Astrocyte (in vitro differentiated cells and primary cell): Measurements from ENCODE around the gene DNAH6. TPM values are rescaled to one million over a fixed set of nuclear protein-coding genes. Genes with fewer than 3 reads are reported as not detected.

Experiments
- DNase-seq: peaks from one replicate; pipeline ENCODE4 v3.0.0-alpha.2; 2010; ENCODE audit warnings: low read depth
- FAIRE-seq: peaks from 2 replicates; lab custom pipeline; 2011; peaks lifted over from hg19 to GRCh38; lab: Jason Lieb, UNC
- H2AFZ ChIP-seq: 2 replicates; pipeline ENCODE4 v1.6.0; 2012; ENCODE audit warnings: low read depth, low read length, inconsistent platforms
- H3K27ac ChIP-seq: 2 replicates; pipeline ENCODE4 v1.5.1; 2011; ENCODE audit warnings: low read depth, low read length, inconsistent platforms
- H3K27me3 ChIP-seq: 2 replicates; pipeline ENCODE4 v1.6.0; 2011; ENCODE audit warnings: low read length, inconsistent platforms; ENCODE audit not compliant: insufficient read depth
- H3K36me3 ChIP-seq: 2 replicates; pipeline ENCODE4 v1.5.1; 2011; ENCODE audit warnings: low read length, inconsistent platforms; ENCODE audit not compliant: insufficient read depth
- H3K4me1 ChIP-seq: 2 replicates; pipeline ENCODE4 v1.5.1; 2011; ENCODE audit warnings: low read length, inconsistent platforms; ENCODE audit not compliant: insufficient read depth
- H3K4me2 ChIP-seq: 2 replicates; pipeline ENCODE4 v1.6.0; 2012; ENCODE audit warnings: low read length, inconsistent platforms
- H3K4me3 ChIP-seq: 2 replicates; pipeline ENCODE4 v1.5.1; 2011; ENCODE audit warnings: low read depth, mild to moderate bottlenecking, low read length, inconsistent platforms; ENCODE audit not compliant: insufficient read depth
- H3K79me2 ChIP-seq: 2 replicates; pipeline ENCODE4 v1.6.0; 2012; ENCODE audit warnings: mild to moderate bottlenecking, low read length, inconsistent platforms; ENCODE audit not compliant: insufficient read depth
- H3K9ac ChIP-seq: 2 replicates; pipeline ENCODE4 v1.6.0; 2012; ENCODE audit warnings: mild to moderate bottlenecking, low read length, inconsistent platforms
- H3K9me3 ChIP-seq: 2 replicates; pipeline ENCODE4 v1.5.1; 2012; ENCODE audit warnings: low read depth, mild to moderate bottlenecking, low read length, inconsistent platforms; ENCODE audit not compliant: insufficient read depth
- H4K20me1 ChIP-seq: 2 replicates; pipeline ENCODE4 v1.6.0; 2012; ENCODE audit warnings: low read length, inconsistent platforms; ENCODE audit not compliant: insufficient read depth
- H3K27ac Mint-ChIP-seq: one replicate; pipeline ENCODE4 v1.8.0; 2021; ENCODE audit warnings: mild to moderate bottlenecking, mixed read lengths; ENCODE audit not compliant: unreplicated experiment
- H3K27me3 Mint-ChIP-seq: one replicate; pipeline ENCODE4 v1.8.0; 2021; ENCODE audit warnings: low read depth, mixed read lengths; ENCODE audit not compliant: unreplicated experiment
- H3K36me3 Mint-ChIP-seq: one replicate; pipeline ENCODE4 v1.8.0; 2021; ENCODE audit warnings: low read depth, mixed read lengths; ENCODE audit not compliant: unreplicated experiment
- H3K4me1 Mint-ChIP-seq: one replicate; pipeline ENCODE4 v1.8.0; 2021; ENCODE audit warnings: low read depth, mixed read lengths; ENCODE audit not compliant: unreplicated experiment
- H3K4me3 Mint-ChIP-seq: one replicate; pipeline ENCODE4 v1.8.0; 2021; ENCODE audit warnings: mild to moderate bottlenecking, moderate library complexity, mixed read lengths; ENCODE audit not compliant: unreplicated experiment
- H3K9me3 Mint-ChIP-seq: one replicate; pipeline ENCODE4 v1.8.0; 2021; ENCODE audit warnings: mild to moderate bottlenecking, mixed read lengths; ENCODE audit not compliant: unreplicated experiment
- CTCF ChIP-seq: IDR thresholded peaks from 2 replicates; pipeline ENCODE4 v1.5.1; 2011; ENCODE audit warnings: low read depth, mild to moderate bottlenecking, inconsistent platforms, low read length, moderate library complexity; ENCODE audit not compliant: insufficient read depth
- EZH2 ChIP-seq: IDR thresholded peaks from 2 replicates; pipeline ENCODE4 v1.6.1; 2012; ENCODE audit warnings: mild to moderate bottlenecking, low read length, inconsistent platforms; ENCODE audit not compliant: insufficient read depth
- total RNA-seq: library from RNA; stranded (reverse); gene quantifications from 2 replicates; pipeline ENCODE4 v1.2.1, GENCODE V29; 2021

The DNAH6 gene
- total RNA-seq, 1 donor from 2014 or later = 0.20 TPM

GRCh38 chr2:84515788-84516187 is 510 bp upstream of the DNAH6 start:
- H3K27me3 ChIP-seq = no peaks in the 10 kb centered on the region
- no peak for TF ChIP-seq EZH2
- no peak for TF ChIP-seq CTCF
- Mint-ChIP-seq H3K27ac (peak overlapping the region; percentile 83), H3K4me1 (peaks cover 2% of the 10 kb centered on the region), H3K9me3 (peaks cover 9% of the 10 kb centered on the region), H3K4me3 (peak overlapping the region; percentile 85), H3K27me3 (peaks cover 3% of the 10 kb centered on the region), H3K36me3 (no peaks in the 10 kb centered on the region)
- peak overlapping the region; percentile 82 for H2AFZ ChIP-seq
- no peaks in the 10 kb centered on the region for H4K20me1 ChIP-seq
- H3K27ac ChIP-seq = no peak overlapping the region
- peak overlapping the region; percentile 81 for H3K4me3 ChIP-seq
- H3K79me2 ChIP-seq = no peaks in the 10 kb centered on the region
- no peaks in the 10 kb centered on the region for H3K36me3 ChIP-seq
- FAIRE-seq (no peak), DNase-seq (no peak)
- peaks cover 4% of the 10 kb centered on the region for H3K4me1 ChIP-seq
- no peaks in the 10 kb centered on the region for H3K9me3 ChIP-seq
- peak overlapping the region; percentile 98 for H3K4me2 ChIP-seq
- H3K9ac ChIP-seq = peak overlapping the region; percentile 82

- H3K4me1 ChIP-seq = peaks cover 4% of the 10 kb centered on the region
- H3K4me3 ChIP-seq = no peak overlapping the region
- Mint-ChIP-seq H3K27me3 (peaks cover 3% of the 10 kb centered on the region), H3K4me1 (peaks cover 2% of the 10 kb centered on the region), H3K4me3 (no peak overlapping the region), H3K27ac (no peak overlapping the region), H3K9me3 (peaks cover 2% of the 10 kb centered on the region), H3K36me3 (no peaks in the 10 kb centered on the region)
- H4K20me1 ChIP-seq = no peaks in the 10 kb centered on the region
- no peaks in the 10 kb centered on the region for H3K27me3 ChIP-seq
- no peak for DNase-seq
- H3K79me2 ChIP-seq = no peaks in the 10 kb centered on the region
- no peak overlapping the region for H3K27ac ChIP-seq
- no peak for FAIRE-seq
- no peak overlapping the region for H3K4me2 ChIP-seq
- TF ChIP-seq EZH2 (no peak), CTCF (no peak)
- H2AFZ ChIP-seq = no peak overlapping the region
- no peaks in the 10 kb centered on the region for H3K36me3 ChIP-seq
- H3K9ac ChIP-seq = no peak overlapping the region
- no peaks in the 10 kb centered on the region for H3K9me3 ChIP-seq
These were observed 3.1 kb downstream of the DNAH6 start for GRCh38 chr2:84519332-84519957.

GRCh38 chr2:84526562-84526961 is 10.3 kb downstream of the DNAH6 start:
- Mint-ChIP-seq H3K4me1 (peaks cover 4% of the 10 kb centered on the region), H3K27ac (no peak overlapping the region), H3K36me3 (no peaks in the 10 kb centered on the region), H3K27me3 (no peaks in the 10 kb centered on the region), H3K9me3 (no peaks in the 10 kb centered on the region), H3K4me3 (no peak overlapping the region)
- Histone ChIP-seq H4K20me1 (no peaks in the 10 kb centered on the region), H3K79me2 (no peaks in the 10 kb centered on the region), H3K36me3 (no peaks in the 10 kb centered on the region), H3K4me2 (no peak overlapping the region), H3K27me3 (no peaks in the 10 kb centered on the region), H3K9me3 (no peaks in the 10 kb centered on the region), H3K4me1 (no peaks in the 10 kb centered on the region), H2AFZ (no peak overlapping the region), H3K9ac (no peak overlapping the region), H3K27ac (no peak overlapping the region), H3K4me3 (no peak overlapping the region)
- TF ChIP-seq EZH2 (no peak), CTCF (no peak)
- DNase-seq (peak; percentile 2), FAIRE-seq (no peak)
